Measurements from ENCODE around the gene FEN1. TPM values are rescaled to one million over a fixed set of nuclear protein-coding genes. Genes with fewer than 3 reads are reported as not detected.

The FEN1 gene, protein sequence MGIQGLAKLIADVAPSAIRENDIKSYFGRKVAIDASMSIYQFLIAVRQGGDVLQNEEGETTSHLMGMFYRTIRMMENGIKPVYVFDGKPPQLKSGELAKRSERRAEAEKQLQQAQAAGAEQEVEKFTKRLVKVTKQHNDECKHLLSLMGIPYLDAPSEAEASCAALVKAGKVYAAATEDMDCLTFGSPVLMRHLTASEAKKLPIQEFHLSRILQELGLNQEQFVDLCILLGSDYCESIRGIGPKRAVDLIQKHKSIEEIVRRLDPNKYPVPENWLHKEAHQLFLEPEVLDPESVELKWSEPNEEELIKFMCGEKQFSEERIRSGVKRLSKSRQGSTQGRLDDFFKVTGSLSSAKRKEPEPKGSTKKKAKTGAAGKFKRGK
- 147 and 149 TPM in 2 replicates for total RNA-seq

DNA sequence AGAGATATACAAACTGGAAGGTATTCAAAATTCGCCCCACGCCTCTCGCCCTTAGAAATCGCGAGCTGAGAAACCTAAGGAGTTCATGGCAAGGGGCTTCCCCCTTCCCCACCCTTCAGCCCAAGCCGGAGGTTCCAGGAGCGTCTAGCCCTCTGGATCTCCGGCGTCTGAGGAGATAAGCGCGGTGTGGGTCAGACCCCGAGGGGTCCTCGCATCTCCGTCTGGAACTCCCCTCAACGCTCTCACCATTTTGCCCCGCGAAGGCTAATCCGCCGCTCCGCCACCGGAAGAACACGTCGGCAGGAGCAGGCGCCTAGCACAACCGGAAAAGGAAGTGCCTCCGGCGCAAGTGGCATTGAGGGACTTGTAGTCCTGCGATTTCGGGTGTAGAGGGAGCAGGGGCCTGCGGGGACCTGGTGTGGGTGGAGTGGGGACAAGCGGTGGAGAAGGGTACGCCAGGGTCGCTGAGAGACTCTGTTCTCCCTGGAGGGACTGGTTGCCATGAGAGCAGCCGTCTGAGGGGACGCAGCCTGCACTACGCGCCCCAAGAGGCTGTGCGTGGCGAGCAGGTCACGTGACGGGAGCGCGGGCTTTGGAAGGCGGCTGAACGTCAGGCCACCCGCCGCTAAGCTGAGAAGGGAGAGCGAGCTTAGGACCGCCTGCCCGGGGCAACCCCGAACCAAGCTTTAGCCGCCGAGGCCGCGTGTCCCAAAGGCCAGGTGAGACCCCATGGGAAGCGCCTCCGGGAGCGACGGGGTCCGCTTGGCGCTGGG lies at the start of gene FEN1, which contains the start of gene TMEM258:
Gene FEN1 (plus strand): TSS at position 602 of the 773 bp plus-strand sequence. CDS start 2,451 bp downstream, outside the sequence.
Gene TMEM258 (minus strand): TSS at position 290 of the 773 bp plus-strand sequence. CDS start 41 bp downstream, at position 249.
- peak; percentile 86 for DNase-seq (ENCODE audit: low spot score)
- peaks cover 48% of the 10 kb centered on the region for H3K36me3 Mint-ChIP-seq (ENCODE audit: low read depth)
- peak within 1 kb of the TSS; percentile 99 for H3K27ac Mint-ChIP-seq
- no peaks in the 10 kb centered on the region for H3K27me3 Mint-ChIP-seq (ENCODE audit: insufficient read depth)
- H3K4me1 Mint-ChIP-seq (ENCODE audit: low read depth) = peaks cover 58% of the 10 kb centered on the region
- intact Hi-C loops (cut with micrococcal nuclease) = loop anchor here (1.0 to 5.0 kb wide), 11 partner anchors 23 to 431 kb away; partner anchors contain the start of genes CYB561A3, FADS3, MYRF and SDHAF2
- H3K4me3 Mint-ChIP-seq = peak within 1 kb of the TSS; percentile 96
- H3K9me3 Mint-ChIP-seq = no peaks in the 10 kb centered on the region

DNA sequence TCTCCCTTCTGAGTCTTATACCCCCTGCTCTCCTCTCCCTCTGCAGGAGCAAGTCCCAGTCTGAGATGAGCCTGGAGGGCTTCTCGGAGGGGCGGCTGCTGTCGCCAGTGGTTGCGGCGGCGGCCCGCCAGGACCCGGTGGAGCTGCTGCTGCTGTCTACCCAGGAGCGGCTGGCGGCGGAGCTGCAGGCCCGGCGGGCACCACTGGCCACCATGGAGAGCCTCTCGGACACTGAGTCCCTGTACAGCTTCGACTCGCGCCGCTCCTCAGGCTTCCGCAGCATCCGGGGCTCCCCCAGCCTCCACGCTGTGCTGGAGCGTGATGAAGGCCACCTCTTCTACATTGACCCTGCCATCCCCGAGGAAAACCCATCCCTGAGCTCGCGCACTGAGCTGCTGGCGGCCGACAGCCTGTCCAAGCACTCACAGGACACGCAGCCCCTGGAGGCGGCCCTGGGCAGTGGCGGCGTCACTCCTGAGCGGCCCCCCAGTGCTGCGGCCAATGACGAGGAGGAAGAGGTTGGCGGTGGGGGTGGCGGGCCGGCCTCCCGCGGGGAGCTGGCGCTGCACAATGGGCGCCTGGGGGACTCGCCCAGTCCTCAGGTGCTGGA lies 49.1 kb upstream of the FEN1 start:
- no peak overlapping the region for H3K4me3 Mint-ChIP-seq
- DNase-seq (ENCODE audit: low spot score) = no peak
- no peaks in the 10 kb centered on the region for H3K4me1 Mint-ChIP-seq (ENCODE audit: low read depth)
- H3K27me3 Mint-ChIP-seq (ENCODE audit: insufficient read depth) = no peaks in the 10 kb centered on the region
- no peaks in the 10 kb centered on the region for H3K9me3 Mint-ChIP-seq
- no peak overlapping the region for H3K27ac Mint-ChIP-seq
- intact Hi-C loops (cut with micrococcal nuclease) = no loop called here
- no peaks in the 10 kb centered on the region for H3K36me3 Mint-ChIP-seq (ENCODE audit: low read depth)

DNA sequence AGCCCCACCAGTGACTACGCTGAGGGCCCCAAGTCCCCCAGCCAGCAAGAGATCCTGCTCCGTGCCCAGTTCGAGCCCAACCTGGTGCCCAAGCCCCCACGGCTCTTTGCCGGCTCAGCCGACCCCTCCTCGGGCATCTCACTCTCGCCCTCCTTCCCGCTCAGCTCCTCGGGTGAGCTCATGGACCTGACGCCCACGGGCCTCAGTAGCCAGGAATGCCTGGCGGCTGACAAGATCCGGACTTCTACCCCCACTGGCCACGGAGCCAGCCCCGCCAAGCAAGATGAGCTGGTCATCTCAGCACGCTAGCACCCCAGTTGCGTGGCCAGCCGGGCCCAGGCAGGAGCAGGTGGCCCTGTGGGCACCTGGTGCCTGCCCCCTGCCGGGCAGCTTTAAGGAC lies 48.5 kb upstream of the FEN1 start:
- Mint-ChIP-seq H3K4me3 (no peak overlapping the region), H3K4me1 (ENCODE audit: low read depth) (no peaks in the 10 kb centered on the region), H3K36me3 (ENCODE audit: low read depth) (no peaks in the 10 kb centered on the region), H3K27ac (no peak overlapping the region), H3K27me3 (ENCODE audit: insufficient read depth) (no peaks in the 10 kb centered on the region), H3K9me3 (no peaks in the 10 kb centered on the region)
- intact Hi-C loops (cut with micrococcal nuclease) = no loop called here
- no peak for DNase-seq (ENCODE audit: low spot score)

DNA sequence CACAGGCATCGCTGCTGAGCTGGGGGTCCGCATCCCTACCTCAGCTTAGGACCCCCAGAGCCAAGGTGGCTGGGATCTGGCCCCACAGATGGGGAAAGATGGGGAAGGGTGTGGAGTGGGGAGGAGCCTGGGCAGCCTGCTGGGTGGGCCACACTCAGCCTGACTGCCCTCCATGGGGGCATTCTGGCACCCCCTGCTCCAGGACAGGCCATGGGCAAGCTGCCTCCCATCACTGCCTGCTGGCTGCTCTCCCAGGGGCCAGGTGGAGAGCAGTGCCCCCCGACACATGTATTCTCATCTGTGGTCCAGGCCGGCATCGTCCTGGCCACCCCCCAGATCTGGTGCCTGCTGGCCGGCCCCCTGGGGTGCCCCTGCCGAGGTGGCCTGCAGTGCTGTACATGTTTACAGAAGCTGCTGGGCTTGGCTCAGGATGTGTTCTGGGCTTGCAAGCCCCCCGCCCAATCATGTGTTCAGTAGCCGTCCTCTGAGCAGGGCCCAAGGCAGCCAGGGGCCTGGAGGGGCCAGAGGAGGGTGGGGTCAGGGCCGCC lies 48.0 kb upstream of the FEN1 start:
- Mint-ChIP-seq H3K4me3 (no peak overlapping the region), H3K36me3 (ENCODE audit: low read depth) (no peaks in the 10 kb centered on the region), H3K4me1 (ENCODE audit: low read depth) (no peaks in the 10 kb centered on the region), H3K27me3 (ENCODE audit: insufficient read depth) (peaks cover 5% of the 10 kb centered on the region), H3K27ac (no peak overlapping the region), H3K9me3 (no peaks in the 10 kb centered on the region)
- no peak for DNase-seq (ENCODE audit: low spot score)
- intact Hi-C loops (cut with micrococcal nuclease) = no loop called here

DNA sequence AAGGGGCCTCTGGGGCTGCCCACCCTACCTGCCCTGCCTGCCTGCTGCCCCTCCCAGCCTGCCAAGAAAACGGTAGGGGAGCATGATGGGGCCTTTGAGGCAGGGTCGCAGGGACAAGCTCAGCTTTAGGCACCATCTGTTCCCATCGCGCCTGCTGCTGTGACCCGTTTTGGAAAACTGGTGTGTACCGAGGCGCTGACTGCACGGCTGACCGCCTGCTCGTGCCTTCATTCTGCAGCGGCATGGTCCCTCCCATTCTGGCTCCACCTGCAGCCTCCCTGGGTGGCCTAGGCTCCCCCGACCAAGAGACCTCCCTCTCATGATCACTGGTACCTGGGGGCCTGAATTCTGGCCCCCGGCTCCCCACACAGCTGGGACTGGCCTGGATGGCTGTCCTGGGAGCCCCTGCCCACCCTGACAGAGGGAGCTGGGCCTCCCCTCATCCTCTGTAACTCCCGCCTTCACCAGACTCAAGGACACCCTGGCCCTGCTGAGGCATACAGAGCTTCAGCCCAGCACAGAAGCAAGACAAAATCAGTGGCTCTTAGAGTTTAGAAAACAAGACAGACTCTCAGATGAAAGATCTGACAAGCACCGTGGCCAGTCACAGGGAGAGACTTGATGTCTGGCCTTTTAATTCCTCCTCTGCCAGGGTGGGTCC lies 46.8 kb upstream of the FEN1 start:
- H3K4me3 Mint-ChIP-seq = no peak overlapping the region
- intact Hi-C loops (cut with micrococcal nuclease) = no loop called here
- H3K27ac Mint-ChIP-seq = no peak overlapping the region
- no peaks in the 10 kb centered on the region for H3K9me3 Mint-ChIP-seq
- no peak for DNase-seq (ENCODE audit: low spot score)
- no peaks in the 10 kb centered on the region for H3K36me3 Mint-ChIP-seq (ENCODE audit: low read depth)
- H3K27me3 Mint-ChIP-seq (ENCODE audit: insufficient read depth) = peaks cover 6% of the 10 kb centered on the region
- H3K4me1 Mint-ChIP-seq (ENCODE audit: low read depth) = no peaks in the 10 kb centered on the region

DNA sequence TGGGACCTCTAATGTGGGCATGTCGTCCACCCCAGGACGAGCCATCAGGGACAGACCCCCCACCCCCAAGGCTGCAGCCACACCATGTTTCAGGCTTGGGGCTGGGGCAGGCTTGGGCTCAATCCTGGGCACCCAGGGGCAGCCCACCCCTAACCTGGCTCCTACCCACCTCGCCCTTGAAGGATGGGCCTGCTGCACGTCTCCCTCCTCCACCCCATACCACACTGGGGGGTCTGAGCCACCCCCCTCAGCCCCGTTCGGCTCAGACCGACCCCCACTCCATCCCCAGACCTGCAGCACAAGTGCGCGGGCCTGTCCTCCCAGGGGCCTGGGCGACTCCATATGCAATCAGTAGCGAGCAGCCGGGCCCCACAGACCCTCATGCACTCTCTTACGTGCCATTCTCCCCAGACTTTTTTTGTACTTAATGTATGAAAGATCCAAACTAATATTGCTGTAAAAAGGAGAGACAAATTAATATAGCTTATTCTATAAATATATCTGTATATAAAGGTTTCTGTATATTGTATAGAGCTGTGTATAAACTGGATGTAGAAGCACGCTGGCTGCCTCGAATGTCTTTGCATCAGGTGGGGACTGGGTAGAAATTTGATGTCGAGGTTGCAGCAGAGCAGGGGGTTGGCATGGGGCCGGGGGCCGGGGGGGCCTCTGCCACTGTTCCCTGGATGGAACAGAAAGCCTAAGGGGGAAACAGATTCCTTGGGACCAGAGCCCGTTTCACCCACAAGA lies 46.1 kb upstream of the FEN1 start:
- no peaks in the 10 kb centered on the region for H3K4me1 Mint-ChIP-seq (ENCODE audit: low read depth)
- intact Hi-C loops (cut with micrococcal nuclease) = no loop called here
- no peaks in the 10 kb centered on the region for H3K9me3 Mint-ChIP-seq
- no peak overlapping the region for H3K27ac Mint-ChIP-seq
- DNase-seq (ENCODE audit: low spot score) = no peak
- peaks cover 13% of the 10 kb centered on the region for H3K27me3 Mint-ChIP-seq (ENCODE audit: insufficient read depth)
- no peaks in the 10 kb centered on the region for H3K36me3 Mint-ChIP-seq (ENCODE audit: low read depth)
- no peak overlapping the region for H3K4me3 Mint-ChIP-seq

DNA sequence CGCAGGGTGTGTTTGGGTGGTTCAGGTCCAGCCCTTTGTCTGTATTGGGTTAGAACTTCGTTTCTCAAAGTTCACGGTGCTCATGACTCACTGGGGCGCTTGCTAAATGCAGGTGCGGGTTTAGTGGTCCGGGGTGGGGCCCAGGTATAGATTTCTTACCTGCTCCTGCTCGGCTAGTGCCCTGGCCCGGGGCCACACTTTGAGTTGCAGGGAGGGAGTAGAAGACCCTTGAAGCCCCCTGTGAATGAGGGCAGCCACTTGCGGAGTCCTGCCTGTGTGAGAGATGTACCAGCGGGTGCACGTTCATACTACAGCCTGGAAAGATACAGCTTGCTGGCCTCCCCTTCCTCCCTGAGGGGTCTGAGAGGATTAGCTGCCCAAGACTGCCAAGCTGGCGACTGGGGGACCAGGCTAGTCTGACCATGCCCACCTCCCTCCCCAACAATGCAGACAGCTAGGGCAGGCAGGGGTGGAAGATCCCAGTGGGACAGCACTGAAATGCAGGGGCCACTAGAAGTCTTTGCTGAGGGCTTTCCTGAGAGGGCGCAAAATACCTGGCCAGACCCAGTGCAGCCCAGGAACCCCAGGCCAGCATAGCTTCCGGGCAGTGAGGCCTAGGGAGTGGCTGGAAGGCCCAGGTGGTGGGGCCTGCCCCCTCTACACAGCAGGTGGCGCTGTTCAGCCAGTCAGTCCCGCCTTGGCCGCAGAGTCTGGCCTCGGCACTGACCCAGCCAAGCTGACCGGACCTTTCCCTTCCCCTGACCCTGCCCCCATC lies 45.3 kb upstream of the FEN1 start:
- Mint-ChIP-seq H3K4me1 (ENCODE audit: low read depth) (no peaks in the 10 kb centered on the region), H3K27ac (no peak overlapping the region), H3K27me3 (ENCODE audit: insufficient read depth) (peaks cover 16% of the 10 kb centered on the region), H3K36me3 (ENCODE audit: low read depth) (no peaks in the 10 kb centered on the region), H3K9me3 (no peaks in the 10 kb centered on the region), H3K4me3 (no peak overlapping the region)
- peak; percentile 39 for DNase-seq (ENCODE audit: low spot score)
- intact Hi-C loops (cut with micrococcal nuclease) = no loop called here

DNA sequence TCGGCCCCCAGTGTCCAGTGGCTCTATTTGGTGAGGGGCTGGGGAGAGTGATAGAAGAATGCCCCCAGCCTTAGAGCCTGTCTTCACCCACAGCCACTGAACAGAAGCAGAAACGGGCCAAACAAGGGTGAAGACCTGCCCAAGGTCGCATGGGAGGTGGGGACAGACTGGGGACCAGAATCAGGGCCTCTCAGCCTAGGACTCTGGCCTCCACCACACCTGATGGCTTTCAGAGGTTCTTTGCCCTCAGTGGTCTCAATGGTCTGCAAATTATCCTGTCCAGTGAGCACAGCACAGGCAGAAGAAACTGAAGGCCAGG lies 44.8 kb upstream of the FEN1 start:
- Mint-ChIP-seq H3K4me3 (no peak overlapping the region), H3K4me1 (ENCODE audit: low read depth) (no peaks in the 10 kb centered on the region), H3K9me3 (no peaks in the 10 kb centered on the region), H3K36me3 (ENCODE audit: low read depth) (no peaks in the 10 kb centered on the region), H3K27me3 (ENCODE audit: insufficient read depth) (peaks cover 17% of the 10 kb centered on the region), H3K27ac (no peak overlapping the region)
- DNase-seq (ENCODE audit: low spot score) = no peak
- intact Hi-C loops (cut with micrococcal nuclease) = loop anchor here (1.0 kb wide), 1 partner anchor 360 kb away; no protein-coding TSS in a partner anchor

DNA sequence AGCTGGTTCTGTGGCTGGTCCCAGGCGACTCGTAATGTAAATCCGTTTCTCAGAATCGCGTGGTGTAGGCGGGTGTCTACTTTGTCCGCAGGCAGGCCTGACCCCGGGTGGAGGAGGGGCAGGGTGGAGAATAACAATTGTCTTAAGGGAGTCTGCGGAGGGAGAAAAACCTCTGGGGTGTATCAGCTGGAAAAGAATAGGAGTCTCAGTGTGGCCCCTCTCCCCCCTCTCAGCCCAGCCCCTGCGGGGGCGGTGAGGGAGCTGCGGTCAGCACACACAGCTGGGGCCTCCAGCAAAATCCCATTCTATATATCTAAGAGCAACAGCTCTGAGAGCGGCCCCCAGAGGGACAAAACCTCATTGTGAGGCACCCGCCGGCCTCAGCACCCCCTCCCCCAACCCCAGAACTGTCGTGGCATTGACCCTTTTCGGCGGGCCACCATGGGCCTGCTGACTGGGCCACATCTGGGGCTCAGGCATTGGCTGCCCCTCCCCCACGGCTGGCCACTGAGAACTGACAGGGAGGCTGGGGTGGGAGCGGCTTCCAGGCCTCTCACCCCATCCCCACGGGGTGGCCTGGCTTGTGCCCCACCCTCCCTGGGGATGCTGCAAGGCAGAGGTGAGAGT lies 43.0 kb upstream of the FEN1 start:
- Mint-ChIP-seq H3K4me1 (ENCODE audit: low read depth) (no peaks in the 10 kb centered on the region), H3K4me3 (no peak overlapping the region), H3K27ac (no peak overlapping the region), H3K9me3 (no peaks in the 10 kb centered on the region), H3K36me3 (ENCODE audit: low read depth) (no peaks in the 10 kb centered on the region), H3K27me3 (ENCODE audit: insufficient read depth) (peaks cover 28% of the 10 kb centered on the region)
- no peak for DNase-seq (ENCODE audit: low spot score)
- intact Hi-C loops (cut with micrococcal nuclease) = loop anchor here (5.0 kb wide), 2 partner anchors 43 to 52 kb away; partner anchors contain the start of genes FEN1 and TMEM258

DNA sequence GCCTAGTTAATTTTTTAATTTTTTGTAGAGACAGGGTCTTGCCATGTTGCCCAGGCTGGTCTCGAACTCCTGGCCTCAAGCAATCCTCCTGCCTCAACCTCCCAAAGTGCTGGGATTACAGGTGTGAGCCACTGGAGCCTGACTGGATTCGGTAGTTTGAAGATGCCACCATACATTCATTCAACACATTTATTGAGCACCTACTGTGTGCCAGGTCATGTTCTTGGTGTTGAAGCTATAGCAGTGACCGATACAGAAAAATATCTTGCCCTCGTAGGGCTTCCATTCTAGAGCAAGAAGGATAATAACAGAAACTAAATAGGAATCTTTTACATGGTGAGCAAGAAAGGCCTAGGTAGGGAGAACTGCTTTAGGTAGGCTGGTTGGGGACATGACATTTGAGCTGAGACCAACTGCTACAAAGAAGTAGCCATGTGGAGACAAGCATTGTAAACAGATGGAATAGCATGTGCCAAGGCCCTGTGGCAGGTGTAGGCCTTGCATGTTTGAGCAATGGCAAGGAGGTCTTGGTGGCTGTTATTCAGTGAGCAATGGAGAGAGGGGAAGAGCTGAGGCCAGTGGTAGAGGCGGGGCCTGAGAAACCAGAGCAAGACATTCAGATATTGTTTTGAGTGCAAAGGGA lies 42.0 kb upstream of the FEN1 start:
- no peak for DNase-seq (ENCODE audit: low spot score)
- Mint-ChIP-seq H3K27ac (no peak overlapping the region), H3K27me3 (ENCODE audit: insufficient read depth) (peaks cover 28% of the 10 kb centered on the region), H3K4me1 (ENCODE audit: low read depth) (no peaks in the 10 kb centered on the region), H3K4me3 (peak overlapping the region; percentile 34), H3K36me3 (ENCODE audit: low read depth) (no peaks in the 10 kb centered on the region), H3K9me3 (no peaks in the 10 kb centered on the region)
- intact Hi-C loops (cut with micrococcal nuclease) = loop anchor here (5.0 kb wide), 2 partner anchors 42 to 53 kb away; partner anchors contain the start of genes FEN1 and TMEM258
